ENCODE measurements around the gene LRP6.

LRP6 gene

DNA sequence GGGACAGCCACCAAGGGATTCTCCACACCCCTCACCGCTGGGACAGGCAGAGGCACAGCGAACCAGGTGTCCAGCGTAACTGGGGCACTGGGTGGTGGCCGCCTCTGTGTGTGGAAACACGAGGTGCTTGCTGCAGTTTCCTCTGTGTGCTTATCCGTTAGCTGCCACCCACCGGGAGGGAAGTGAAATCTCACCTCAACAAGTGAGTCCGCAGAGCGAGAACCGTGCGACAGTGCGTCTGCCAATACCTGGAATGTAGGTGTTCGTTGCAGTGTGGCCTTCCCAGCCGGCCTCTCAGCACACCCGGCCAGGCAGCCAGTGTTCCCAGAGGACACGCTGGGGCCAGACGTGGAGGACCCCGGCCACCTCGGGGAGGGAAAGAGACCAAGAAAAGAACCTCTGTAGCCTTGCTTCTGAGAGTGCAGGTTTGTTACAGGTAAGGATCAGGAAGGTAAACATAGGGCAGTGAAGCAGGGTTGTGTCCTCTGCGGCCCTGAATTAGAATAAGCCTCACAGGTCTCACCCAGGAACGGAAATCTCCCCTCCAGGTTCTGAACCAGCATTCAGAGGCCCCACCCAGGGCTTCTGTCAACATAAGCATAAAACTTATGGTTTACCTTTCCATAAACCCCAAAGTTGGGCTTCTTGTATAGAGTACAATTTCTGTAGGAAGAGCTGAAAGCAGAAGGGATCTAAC is 194.6 kb downstream of the LRP6 start:
- H3K27ac ChIP-seq = peak overlapping the region; percentile 53; the same call in 1 of the 2 replicates
- TF ChIP-seq, protein P1, sequence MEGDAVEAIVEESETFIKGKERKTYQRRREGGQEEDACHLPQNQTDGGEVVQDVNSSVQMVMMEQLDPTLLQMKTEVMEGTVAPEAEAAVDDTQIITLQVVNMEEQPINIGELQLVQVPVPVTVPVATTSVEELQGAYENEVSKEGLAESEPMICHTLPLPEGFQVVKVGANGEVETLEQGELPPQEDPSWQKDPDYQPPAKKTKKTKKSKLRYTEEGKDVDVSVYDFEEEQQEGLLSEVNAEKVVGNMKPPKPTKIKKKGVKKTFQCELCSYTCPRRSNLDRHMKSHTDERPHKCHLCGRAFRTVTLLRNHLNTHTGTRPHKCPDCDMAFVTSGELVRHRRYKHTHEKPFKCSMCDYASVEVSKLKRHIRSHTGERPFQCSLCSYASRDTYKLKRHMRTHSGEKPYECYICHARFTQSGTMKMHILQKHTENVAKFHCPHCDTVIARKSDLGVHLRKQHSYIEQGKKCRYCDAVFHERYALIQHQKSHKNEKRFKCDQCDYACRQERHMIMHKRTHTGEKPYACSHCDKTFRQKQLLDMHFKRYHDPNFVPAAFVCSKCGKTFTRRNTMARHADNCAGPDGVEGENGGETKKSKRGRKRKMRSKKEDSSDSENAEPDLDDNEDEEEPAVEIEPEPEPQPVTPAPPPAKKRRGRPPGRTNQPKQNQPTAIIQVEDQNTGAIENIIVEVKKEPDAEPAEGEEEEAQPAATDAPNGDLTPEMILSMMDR (conservative IDR thresholded peaks at IDR 0.05) = no peak

DNA sequence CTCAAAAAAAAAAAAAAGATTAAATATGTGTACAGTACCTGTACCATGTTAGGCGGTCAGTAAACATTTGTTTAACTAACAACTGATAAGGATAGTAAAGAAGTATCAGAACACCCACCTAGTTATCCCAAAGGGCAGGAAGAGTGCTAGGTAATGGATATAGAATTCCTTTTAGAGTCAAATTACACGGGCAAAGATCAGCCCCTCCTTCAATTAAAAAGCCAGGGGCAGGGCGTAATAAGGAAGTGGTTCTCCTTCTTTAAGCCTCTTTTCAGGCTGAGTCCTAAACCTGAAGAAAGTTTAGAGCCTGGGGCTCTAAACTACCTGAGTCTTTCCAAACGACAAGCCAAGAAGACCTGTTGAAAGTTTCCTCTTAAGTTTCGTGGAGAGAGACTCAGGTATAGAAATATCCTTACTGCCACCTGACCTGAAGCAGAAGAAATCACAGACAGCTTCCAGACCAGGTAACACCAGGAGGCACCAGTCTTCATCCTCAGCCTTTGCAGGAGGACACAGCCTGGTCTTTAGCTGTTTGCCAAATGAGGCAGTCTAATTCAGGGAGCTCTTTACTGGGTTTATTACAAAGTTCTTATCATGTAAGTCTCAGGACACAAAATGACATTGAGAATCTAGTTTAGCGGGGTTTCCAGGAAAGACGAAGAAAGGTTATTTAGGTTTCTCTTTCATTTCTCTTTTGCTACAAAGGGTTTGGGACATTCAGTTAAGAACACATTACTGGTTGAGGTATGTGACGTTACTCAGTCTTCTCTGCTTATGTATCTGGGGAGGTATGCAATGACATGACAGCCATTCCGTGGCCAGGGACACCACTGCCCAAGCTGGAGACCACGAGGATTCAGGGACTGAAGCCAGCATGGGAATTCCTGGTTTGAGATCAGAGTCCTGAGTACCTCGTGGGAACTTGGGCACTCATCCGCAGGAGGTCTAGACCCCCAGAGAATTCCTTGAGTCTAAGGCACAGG is 195.9 kb downstream of the LRP6 start, which contains the start of gene BCL2L14:
TSS of gene BCL2L14 (plus strand) at position 266 of the 983 bp plus-strand sequence. CDS start 8,367 bp downstream, outside the sequence.
- H3K27ac ChIP-seq = peak within 1 kb of the TSS; percentile 53
- TF ChIP-seq, protein P1 (conservative IDR thresholded peaks at IDR 0.05) = peak; percentile 34

DNA sequence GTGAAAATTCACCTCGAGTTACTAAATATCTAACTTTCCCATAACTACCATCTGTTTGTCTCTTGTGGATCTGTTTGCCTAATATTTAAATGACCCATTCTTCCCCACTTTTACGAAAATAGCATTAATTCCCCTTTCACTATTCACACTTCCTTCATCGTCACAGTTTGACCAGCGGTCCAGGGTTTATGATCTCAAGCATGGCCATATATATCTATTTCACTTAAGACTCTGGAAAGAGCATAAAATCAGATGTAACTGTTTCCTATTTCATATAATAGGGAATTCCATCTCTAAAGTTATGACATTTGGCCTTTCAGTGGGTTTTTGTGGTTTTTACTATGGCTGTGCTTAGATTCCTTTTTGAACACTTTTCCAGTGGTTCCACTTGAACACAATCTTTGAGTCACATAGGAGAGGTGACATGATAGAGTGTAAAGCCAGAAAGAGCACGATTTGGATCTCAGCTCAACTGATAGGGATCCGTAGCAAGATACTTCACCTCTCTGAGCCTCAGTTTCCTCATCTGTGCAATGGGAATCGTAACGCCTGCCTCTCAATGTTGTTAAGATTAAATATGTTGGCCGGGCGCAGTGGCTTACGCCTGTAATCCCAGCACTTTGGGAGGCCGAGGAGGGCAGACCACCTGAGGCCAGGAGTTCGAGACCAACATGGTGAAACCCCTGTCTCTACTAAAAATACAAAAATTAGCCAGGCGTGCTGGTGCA is 196.9 kb downstream of the LRP6 start:
- TF ChIP-seq, protein P1 (conservative IDR thresholded peaks at IDR 0.05) = no peak
- peak overlapping the region; percentile 53; the same call in 1 of the 2 replicates for H3K27ac ChIP-seq

DNA sequence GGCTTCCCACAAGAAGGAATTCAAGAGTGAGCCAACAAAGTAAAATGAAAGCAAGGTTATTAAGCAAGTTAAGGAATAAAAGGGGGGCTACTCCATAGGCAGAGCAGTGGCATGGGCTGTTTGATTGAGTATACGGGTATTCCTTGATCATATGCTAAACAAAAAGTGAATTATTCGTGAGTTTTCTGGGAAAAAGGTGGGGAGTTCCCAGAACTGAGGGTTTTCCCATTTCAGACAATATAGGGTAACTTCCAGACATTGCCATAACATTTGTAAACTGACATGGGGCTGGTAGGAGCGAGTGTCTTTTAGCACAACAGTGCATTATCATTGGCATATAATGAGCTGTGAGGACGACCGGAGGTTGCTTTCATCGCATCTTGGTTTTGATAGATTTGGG is 198.1 kb downstream of the LRP6 start:
- TF ChIP-seq, protein P1 (conservative IDR thresholded peaks at IDR 0.05) = no peak
- no peak overlapping the region for H3K27ac ChIP-seq

All from VCaP (cell line).